K562 (cell line): ENCODE data around the gene HERC5. TPM values are rescaled to one million over a fixed set of nuclear protein-coding genes. Genes with fewer than 3 reads are reported as not detected.

ENCODE experiments used
- CHD4 ChIP-seq: fragments of 200-600 bp; sonication (generic); IDR thresholded peaks from 3 replicates; pipeline ENCODE4 v1.6.1; 2012; ENCODE audit warnings: low read depth, mild to moderate bottlenecking, mixed read lengths, low read length, inconsistent platforms; ENCODE audit not compliant: insufficient read depth, insufficient replicate concordance, poor library complexity, severe bottlenecking
- E2F4 ChIP-seq: sonication (generic); formaldehyde crosslinking; IDR thresholded peaks from 2 replicates; pipeline ENCODE4 v1.8.0; 2022; ENCODE audit warnings: mild to moderate bottlenecking, low read depth, missing genetic modification reagents
- GTF2F1 ChIP-seq: IDR thresholded peaks from 2 replicates; pipeline ENCODE4 v1.6.1; 2011; ENCODE audit warnings: low read depth, low read length, improper control_type of control experiment
- KAT7 ChIP-seq: sonication (generic); formaldehyde crosslinking; IDR thresholded peaks from 2 replicates; pipeline ENCODE4 v1.8.0; 2022; ENCODE audit warnings: missing genetic modification reagents, mild to moderate bottlenecking, borderline replicate concordance
- MGA ChIP-seq: fragments of 450-650 bp; IDR thresholded peaks from 2 replicates; pipeline ENCODE4 v1.6.1; 2016; ENCODE audit warnings: mild to moderate bottlenecking, moderate library complexity
- PML ChIP-seq: IDR thresholded peaks from 2 replicates; pipeline ENCODE4 v1.6.1; 2012; ENCODE audit warnings: low read length, inconsistent platforms
- TBL1XR1 ChIP-seq, 2 experiments: IDR thresholded peaks; 2 replicates each; pipeline ENCODE4 v1.6.1; 2012; ENCODE audit warnings: improper control_type of control experiment in 2 of 2, low read length in 2 of 2, mild to moderate bottlenecking in 1 of 2
- ZNF561 ChIP-seq: fragments of 450-650 bp; formaldehyde crosslinking; conservative IDR thresholded peaks from 2 replicates; pipeline ENCODE4 v1.4.0; 2020; ENCODE audit warnings: mild to moderate bottlenecking, moderate library complexity
- polyA plus RNA-seq, 8 experiments: library from polyadenylated mRNA; depleted of rRNA in 4 of 8; stranded (reverse) in 5 of 8; unstranded in 3 of 8; fragments of >200 nt; fragmentation: Nextera tagmentation in 2 of 8; fragmentation: Illumina TruSeq in 1 of 8; extraction: Ambion mirVana in 2 of 8; extraction: Trizol in 1 of 8; gene quantifications; 2 replicates each; pipeline versions ENCODE4 v1.2.1 to v1.2.3, GENCODE V29; 2011 to 2014; ENCODE audit warnings: inconsistent platforms in 1 of 8, missing spikeins in 1 of 8
- total RNA-seq, 7 experiments: library from RNA; depleted of rRNA in 6 of 7; stranded (reverse); fragments of >200 nt in 6 of 7; fragmentation: Illumina TruSeq in 2 of 7; extraction: Trizol in 2 of 7; gene quantifications; 2 replicates each; pipeline versions ENCODE4 v1.2.1 to v1.2.3, GENCODE V29; 2011 to 2021; ENCODE audit warnings: low replicate concordance in 1 of 7

HERC5 gene
- total and polyA plus RNA-seq, 9 of the 15 experiments (the other 6 are each of a cell fraction or from before 2014, with no cell fraction given) = 0.18 TPM; not detected in 8

- TF ChIP-seq CHD4 (no peak), TBL1XR1 (IDR thresholded peaks at IDR 0.05; ENCODE audit: low read length in 2 of 2) (no peak), MGA (no peak), E2F4 (CRISPR knock-in tag) (no peak), PML (no peak), KAT7 (no peak), ZNF561 (CRISPR knock-in tag) (no peak), GTF2F1 (no peak)
- TF ChIP-seq, all 486 proteins: peak for 0
Measured at GRCh38 chr4:88465653-88466192, 8.8 kb downstream of the HERC5 start (continued).
